Activated naive CD4-positive, alpha-beta T cell treated with anti-CD3 and anti-CD28 coated beads, Interleukin-2, amount 50 U/mL, for 72 hours (primary cell): ENCODE measurements around the gene KCNE1. TPM values are rescaled to one million over a fixed set of nuclear protein-coding genes. Genes with fewer than 3 reads are reported as not detected.
"Not testable (repeated sequence)": the region's sequence is repeated elsewhere in the genome, so short reads cannot be mapped to it uniquely, and the experiment has no call there.

Experiments
- ATAC-seq, 2 donors: fragments of 150-1000 bp; cut with Tn5 transposase; 2 replicates each; pipeline ENCODE4 v1.10.0; 2021; ENCODE audit warnings: mild to moderate bottlenecking in 2 of 2, moderate library complexity in 2 of 2
- DNase-seq, 2 donors: peaks; one replicate each; pipeline ENCODE4 v3.0.0; 2021 to 2022; ENCODE audit warnings: low spot score in 2 of 2
- H3K27ac Mint-ChIP-seq, 2 donors: one replicate each; pipeline ENCODE4 v1.8.0; 2022; ENCODE audit warnings: mild to moderate bottlenecking in 2 of 2, mixed read lengths in 2 of 2
- H3K36me3 Mint-ChIP-seq, 2 donors: one replicate each; pipeline ENCODE4 v1.8.0; 2022; ENCODE audit warnings: mixed read lengths in 2 of 2
- H3K9me3 Mint-ChIP-seq, 2 donors: one replicate each; pipeline ENCODE4 v1.8.0; 2022; ENCODE audit warnings: mixed read lengths in 2 of 2
- total RNA-seq, 2 donors: library from RNA; stranded (reverse); gene quantifications; one replicate each; pipeline ENCODE4 v1.2.3, GENCODE V29; 2022

The KCNE1 gene
- total RNA-seq, 2 donors from 2014 or later = 0.27 TPM; not detected in 1

- no peak overlapping the region for H3K27ac Mint-ChIP-seq
- H3K9me3 Mint-ChIP-seq = peaks cover 19 to 20% of the 10 kb centered on the region in 2 donors
- ATAC-seq = no peak
- no peak for DNase-seq
- peaks cover 21 to 22% of the 10 kb centered on the region in 2 donors for H3K36me3 Mint-ChIP-seq
Observed at GRCh38 chr21:34501716-34502115, 10.3 kb downstream of the KCNE1 start.

- peaks cover 27 to 30% of the 10 kb centered on the region in 2 donors for H3K36me3 Mint-ChIP-seq
- DNase-seq (no peak), ATAC-seq (no peak)
- H3K27ac Mint-ChIP-seq = no peak overlapping the region
- H3K9me3 Mint-ChIP-seq = peaks cover 25 to 26% of the 10 kb centered on the region in 2 donors
Observed at GRCh38 chr21:34500191-34500590, 11.8 kb downstream of the KCNE1 start.

DNA sequence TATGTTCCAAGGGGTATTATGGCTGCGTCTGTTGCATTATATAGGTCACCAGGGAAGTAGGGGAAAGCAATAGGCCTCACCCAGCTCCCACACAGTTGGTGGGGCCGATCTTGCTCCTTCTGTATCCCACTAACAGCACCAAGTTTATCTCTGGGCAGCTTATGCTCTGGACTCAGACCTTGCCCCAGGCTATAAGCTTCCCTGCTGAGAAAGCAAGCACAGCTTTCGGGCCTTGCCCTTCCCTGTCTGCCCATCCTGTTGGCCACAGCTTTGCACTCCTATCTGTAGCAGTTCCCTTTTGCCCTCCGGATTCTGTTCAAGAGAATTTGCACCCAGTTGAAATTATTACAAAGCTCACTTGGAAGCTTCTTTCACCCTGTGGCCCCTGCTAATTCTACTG is 12.9 kb downstream of the KCNE1 start:
- Mint-ChIP-seq H3K36me3 (peaks cover 27 to 30% of the 10 kb centered on the region in 2 donors), H3K9me3 (peaks cover 25 to 26% of the 10 kb centered on the region in 2 donors), H3K27ac (no peak overlapping the region)
- no peak for DNase-seq
- ATAC-seq = no peak

DNA sequence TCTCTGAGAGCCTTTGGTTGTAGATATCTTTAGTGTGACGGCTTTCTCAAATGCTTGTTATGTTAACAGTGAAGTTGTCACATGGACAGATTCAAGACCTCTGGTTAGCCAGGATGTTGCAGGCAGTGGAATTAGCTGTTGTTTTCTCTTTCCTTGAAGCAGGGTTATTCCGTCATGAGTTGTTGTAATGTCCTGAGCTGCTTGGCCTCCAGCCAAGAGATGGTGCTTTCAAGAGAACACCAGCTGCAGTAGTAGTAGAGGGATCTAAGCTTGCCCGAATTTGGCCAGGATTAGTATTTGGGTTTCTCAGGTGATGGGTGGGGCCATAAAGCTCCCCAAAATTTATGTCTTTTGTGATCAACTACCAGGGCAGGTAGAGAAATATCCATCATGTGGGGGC is 13.4 kb downstream of the KCNE1 start:
- DNase-seq = no peak
- peaks cover 25 to 26% of the 10 kb centered on the region in 2 donors for H3K9me3 Mint-ChIP-seq
- H3K36me3 Mint-ChIP-seq = peaks cover 27 to 30% of the 10 kb centered on the region in 2 donors
- no peak for ATAC-seq
- no peak overlapping the region for H3K27ac Mint-ChIP-seq

GRCh38 chr21:34483854-34484253 is 28.2 kb downstream of the KCNE1 start:
- H3K27ac Mint-ChIP-seq, H3K36me3 Mint-ChIP-seq, H3K9me3 Mint-ChIP-seq, ATAC-seq, DNase-seq: not testable (repeated sequence)

DNA sequence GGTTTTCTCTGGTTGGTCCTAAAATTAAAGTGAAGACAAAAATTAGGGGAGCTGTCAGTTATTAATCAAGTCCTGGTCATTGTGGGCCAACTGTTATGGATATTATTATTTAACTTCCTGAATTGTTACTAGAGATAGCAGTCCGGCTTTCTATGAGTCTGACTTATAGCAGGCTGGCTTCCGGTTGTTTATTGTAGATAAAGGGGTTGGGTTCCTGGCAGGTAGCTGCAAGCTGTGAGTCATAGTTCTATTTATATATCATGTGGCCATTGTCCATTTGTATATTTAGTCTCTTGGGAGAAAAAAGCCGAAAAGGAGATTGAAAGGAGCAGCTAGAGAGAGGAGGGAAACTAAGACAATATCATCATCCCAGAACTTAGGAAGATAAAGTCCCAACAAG is 28.6 kb downstream of the KCNE1 start:
- not testable (repeated sequence) for ATAC-seq, H3K27ac Mint-ChIP-seq, H3K9me3 Mint-ChIP-seq, DNase-seq, H3K36me3 Mint-ChIP-seq

GRCh38 chr21:34467333-34467732 is 44.7 kb downstream of the KCNE1 start:
- not testable (repeated sequence) for H3K27ac Mint-ChIP-seq, H3K36me3 Mint-ChIP-seq, ATAC-seq, H3K9me3 Mint-ChIP-seq, DNase-seq

DNA sequence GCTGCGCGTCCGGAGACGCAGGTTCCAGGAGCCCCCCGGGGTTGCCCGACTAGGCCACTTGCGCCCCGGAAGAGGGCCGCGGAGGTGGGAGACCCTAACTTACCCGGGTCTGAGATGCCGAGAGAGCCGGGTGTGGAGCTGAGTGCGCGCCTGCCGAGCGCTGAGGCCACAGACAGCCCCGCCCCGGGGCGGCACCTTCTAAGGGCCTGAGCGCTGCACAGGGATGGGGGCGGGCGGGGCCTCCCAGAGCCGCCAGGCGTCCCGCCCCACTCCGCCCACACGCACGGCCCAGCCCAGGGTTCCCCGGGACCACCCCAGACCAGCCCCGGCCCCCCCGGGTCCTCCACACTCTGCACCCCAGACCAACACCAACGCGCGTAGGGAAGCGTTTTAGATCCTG is 52.6 kb downstream of the KCNE1 start:
- ATAC-seq, H3K9me3 Mint-ChIP-seq, H3K36me3 Mint-ChIP-seq, H3K27ac Mint-ChIP-seq, DNase-seq: not testable (repeated sequence)

GRCh38 chr21:34458266-34458665 is 53.7 kb downstream of the KCNE1 start:
- ATAC-seq, H3K9me3 Mint-ChIP-seq, DNase-seq, H3K27ac Mint-ChIP-seq, H3K36me3 Mint-ChIP-seq: not testable (repeated sequence)

- DNase-seq, H3K9me3 Mint-ChIP-seq, H3K36me3 Mint-ChIP-seq, H3K27ac Mint-ChIP-seq, ATAC-seq: not testable (repeated sequence)
Observed at GRCh38 chr21:34456180-34456579, 55.8 kb downstream of the KCNE1 start.

DNA sequence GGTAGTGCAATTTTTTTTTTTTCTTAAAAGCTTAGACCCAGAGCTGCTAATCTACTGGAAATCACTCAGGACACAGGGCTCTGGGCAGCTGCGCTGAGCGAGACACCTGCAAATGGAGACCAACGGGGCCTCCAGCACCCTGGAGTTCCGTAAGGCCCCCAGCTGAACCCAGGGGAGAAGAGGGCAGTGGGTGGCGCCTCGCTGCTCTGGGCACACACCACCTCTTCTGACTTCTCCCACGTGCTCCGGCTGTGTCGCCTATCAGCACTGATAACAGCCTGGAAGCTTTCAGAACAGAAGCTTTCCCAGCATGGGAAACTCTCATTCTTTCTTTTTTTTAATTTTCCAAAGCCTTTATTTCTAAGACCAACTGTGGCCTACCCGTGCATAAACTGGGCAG is 56.4 kb downstream of the KCNE1 start:
- H3K27ac Mint-ChIP-seq, H3K9me3 Mint-ChIP-seq, DNase-seq, H3K36me3 Mint-ChIP-seq, ATAC-seq: not testable (repeated sequence)

- H3K27ac Mint-ChIP-seq, DNase-seq, ATAC-seq, H3K36me3 Mint-ChIP-seq, H3K9me3 Mint-ChIP-seq: not testable (repeated sequence)
Observed at GRCh38 chr21:34447018-34447417, 65.0 kb downstream of the KCNE1 start.

DNA sequence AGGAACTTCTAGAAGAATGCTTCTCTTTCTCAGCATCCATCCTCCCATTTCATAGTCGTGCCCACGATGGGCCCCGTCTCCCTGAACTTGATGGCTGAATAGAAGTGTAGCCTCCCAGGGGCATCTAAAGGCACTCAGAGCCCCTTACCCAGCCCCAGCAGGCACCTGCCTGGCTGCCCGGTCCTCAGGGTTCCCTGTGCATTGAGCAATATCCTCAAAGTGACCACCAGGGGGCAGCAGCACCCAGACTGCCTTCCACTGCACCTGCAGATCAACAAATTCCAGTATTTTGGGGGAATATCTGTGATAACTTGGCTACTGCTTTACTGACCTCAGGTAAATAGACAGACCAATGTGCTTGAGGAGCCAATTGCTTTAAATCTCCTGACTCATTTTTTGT is 68.5 kb downstream of the KCNE1 start:
- H3K9me3 Mint-ChIP-seq, DNase-seq, H3K27ac Mint-ChIP-seq, H3K36me3 Mint-ChIP-seq: not testable (repeated sequence)
- peak; percentile 55 to 65 for ATAC-seq

GRCh38 chr21:34429710-34430109 is 82.3 kb downstream of the KCNE1 start:
- H3K9me3 Mint-ChIP-seq, ATAC-seq, H3K27ac Mint-ChIP-seq, DNase-seq, H3K36me3 Mint-ChIP-seq: not testable (repeated sequence)

DNA sequence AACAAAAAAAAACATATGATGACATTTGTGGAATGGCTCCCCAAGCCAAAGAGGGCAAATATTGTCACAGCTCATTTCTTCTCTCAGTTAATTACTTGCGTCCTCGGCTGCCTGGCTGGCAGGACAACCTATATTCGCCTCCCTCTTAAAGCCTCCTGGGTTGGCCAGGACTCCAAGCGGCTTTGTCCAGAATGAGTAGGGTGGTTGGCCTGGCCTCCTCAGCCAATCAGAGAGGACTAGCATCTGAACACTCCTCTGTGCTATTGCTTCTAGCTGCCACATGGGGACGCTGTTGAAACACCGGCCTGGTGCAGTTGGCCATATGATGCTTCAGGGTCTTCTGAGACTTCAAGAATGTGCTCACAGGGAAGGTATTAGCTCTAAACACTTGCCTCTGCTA is 83.6 kb downstream of the KCNE1 start:
- not testable (repeated sequence) for ATAC-seq, H3K9me3 Mint-ChIP-seq, H3K36me3 Mint-ChIP-seq, DNase-seq, H3K27ac Mint-ChIP-seq

GRCh38 chr21:34427339-34427738 is 84.7 kb downstream of the KCNE1 start:
- not testable (repeated sequence) for ATAC-seq, H3K9me3 Mint-ChIP-seq, H3K27ac Mint-ChIP-seq, H3K36me3 Mint-ChIP-seq, DNase-seq

DNA sequence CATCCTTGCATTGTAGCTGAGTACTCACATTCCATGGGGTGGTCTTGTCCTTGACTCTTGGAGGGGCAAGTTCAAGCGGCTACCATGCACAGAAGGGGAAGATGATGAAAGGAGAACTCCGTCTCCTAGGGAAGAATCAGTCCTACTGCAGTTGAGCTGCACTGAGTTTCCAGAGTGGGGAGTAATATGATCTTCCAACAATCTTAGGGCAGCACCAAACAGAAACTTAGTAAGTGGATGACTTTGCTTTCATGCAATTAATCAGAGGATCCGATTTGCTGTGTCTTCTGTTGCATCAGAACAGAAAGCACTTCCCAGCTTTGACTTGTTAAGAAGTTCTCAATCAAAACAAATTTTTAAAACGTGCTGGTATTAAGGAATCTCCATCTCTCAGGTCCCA is 88.2 kb downstream of the KCNE1 start, which contains the start of gene SMIM34:
SMIM34 (minus strand) TSS at position 147 of the 400 bp plus-strand sequence; CDS start at position 35, 112 bp downstream.
- DNase-seq, ATAC-seq, H3K27ac Mint-ChIP-seq, H3K36me3 Mint-ChIP-seq, H3K9me3 Mint-ChIP-seq: not testable (repeated sequence)

- H3K36me3 Mint-ChIP-seq, DNase-seq, H3K9me3 Mint-ChIP-seq, H3K27ac Mint-ChIP-seq: not testable (repeated sequence)
- peak; percentile 90 to 93 for ATAC-seq
Observed at GRCh38 chr21:34417448-34418077, 94.4 kb downstream of the KCNE1 start.
